GM23338 (cell line): Measurements from ENCODE around the gene TNS1. TPM values are rescaled to one million over a fixed set of nuclear protein-coding genes. Genes with fewer than 3 reads are reported as not detected.

ENCODE experiments used
- ATAC-seq: fragments of 200-7000 bp; cut with Tn5 transposase; 3 replicates; pipeline ENCODE4 v1.9.1; 2020
- DNase-seq: peaks from one replicate; pipeline ENCODE4 v3.0.0-alpha.2; 2015; ENCODE audit warnings: low spot score
- H2AFZ ChIP-seq: fragments of 200-600 bp; sonication (generic); 2 replicates; pipeline ENCODE4 v1.8.0; 2016; ENCODE audit warnings: antibody characterized with exemption, mild to moderate bottlenecking, moderate library complexity
- H3F3A ChIP-seq: fragments of 200-600 bp; sonication (generic); replicated peaks from 2 replicates; pipeline ENCODE4 v1.8.0; 2017; ENCODE audit warnings: antibody characterized with exemption, mixed run types, low read depth
- H3K27ac ChIP-seq: fragments of 200-600 bp; sonication (generic); 2 replicates; pipeline ENCODE4 v1.6.1; 2016; ENCODE audit warnings: low read depth
- H3K27me3 ChIP-seq: fragments of 200-600 bp; sonication (generic); 2 replicates; pipeline ENCODE4 v1.8.0; 2016; ENCODE audit warnings: mild to moderate bottlenecking, mixed run types, moderate library complexity; ENCODE audit not compliant: insufficient read depth
- H3K36me3 ChIP-seq: fragments of 200-600 bp; sonication (generic); 2 replicates; pipeline ENCODE4 v1.8.0; 2016; ENCODE audit warnings: mild to moderate bottlenecking; ENCODE audit not compliant: insufficient read depth
- H3K4me1 ChIP-seq: fragments of 200-600 bp; sonication (generic); 2 replicates; pipeline ENCODE4 v1.8.0; 2016; ENCODE audit warnings: mild to moderate bottlenecking, moderate library complexity; ENCODE audit not compliant: insufficient read depth
- H3K4me2 ChIP-seq: fragments of 200-600 bp; sonication (generic); 2 replicates; pipeline ENCODE4 v1.7.1; 2017; ENCODE audit warnings: mixed run types
- H3K4me3 ChIP-seq: fragments of 200-600 bp; sonication (generic); 2 replicates; pipeline ENCODE4 v1.6.1; 2016; ENCODE audit warnings: mixed run types
- H3K79me2 ChIP-seq: fragments of 200-600 bp; sonication (generic); replicated peaks from 2 replicates; pipeline ENCODE4 v1.8.0; 2017; ENCODE audit warnings: mild to moderate bottlenecking; ENCODE audit not compliant: insufficient read depth
- H3K9me2 ChIP-seq: fragments of 200-600 bp; sonication (generic); 2 replicates; pipeline ENCODE4 v1.8.0; 2017; ENCODE audit not compliant: insufficient read depth
- H4K20me1 ChIP-seq: fragments of 200-600 bp; sonication (generic); replicated peaks from 2 replicates; pipeline ENCODE4 v1.8.0; 2017; ENCODE audit warnings: mild to moderate bottlenecking; ENCODE audit not compliant: insufficient read depth
- H3K27ac Mint-ChIP-seq: 2 replicates; pipeline ENCODE4 v1.8.0; 2020; ENCODE audit warnings: inconsistent platforms, mild to moderate bottlenecking, moderate library complexity, mixed read lengths
- H3K27me3 Mint-ChIP-seq: 3 replicates; pipeline ENCODE4 v1.8.0; 2022; ENCODE audit warnings: low read depth, mild to moderate bottlenecking, moderate library complexity, mixed read lengths, inconsistent platforms; ENCODE audit not compliant: insufficient read depth, poor library complexity
- H3K36me3 Mint-ChIP-seq: 3 replicates; pipeline ENCODE4 v1.8.0; 2021; ENCODE audit warnings: low read depth, mild to moderate bottlenecking, inconsistent platforms, moderate library complexity, mixed read lengths
- H3K4me1 Mint-ChIP-seq: 3 replicates; pipeline ENCODE4 v1.8.0; 2020; ENCODE audit warnings: mild to moderate bottlenecking, inconsistent platforms, mixed read lengths
- H3K4me3 Mint-ChIP-seq: 3 replicates; pipeline ENCODE4 v1.8.0; 2021; ENCODE audit warnings: moderate library complexity, mild to moderate bottlenecking, inconsistent platforms, mixed read lengths
- H3K9me3 Mint-ChIP-seq: 3 replicates; pipeline ENCODE4 v1.8.0; 2020; ENCODE audit warnings: moderate library complexity, mild to moderate bottlenecking, inconsistent platforms, mixed read lengths
- CREB1 ChIP-seq: fragments of 250-450 bp; sonication (Bioruptor Pico); IDR thresholded peaks from 2 replicates; pipeline ENCODE4 v1.5.0; 2020; ENCODE audit warnings: low read depth, mild to moderate bottlenecking, moderate library complexity
- EZH2 ChIP-seq: fragments of 200-600 bp; sonication (generic); IDR thresholded peaks from one replicate; pipeline ENCODE4 v1.8.0; 2017; ENCODE audit warnings: antibody characterized with exemption, mild to moderate bottlenecking, low read depth; ENCODE audit not compliant: unreplicated experiment
- EZH2phosphoT487 ChIP-seq: fragments of 200-600 bp; sonication (generic); IDR thresholded peaks from one replicate; pipeline ENCODE4 v1.8.1; 2018; ENCODE audit warnings: antibody characterized with exemption; ENCODE audit not compliant: unreplicated experiment
- JUNB ChIP-seq: IDR thresholded peaks from one replicate; pipeline ENCODE4 v1.6.1; 2016; ENCODE audit warnings: antibody characterized with exemption; ENCODE audit not compliant: unreplicated experiment
- NANOG ChIP-seq: IDR thresholded peaks from 2 replicates; pipeline ENCODE4 v1.6.1; 2016; ENCODE audit warnings: antibody characterized with exemption, borderline replicate concordance
- POLR2AphosphoS5 ChIP-seq: IDR thresholded peaks from 2 replicates; pipeline ENCODE4 v1.6.1; 2016; ENCODE audit warnings: antibody characterized with exemption, low read depth
- STAT1 ChIP-seq: IDR thresholded peaks from one replicate; pipeline ENCODE4 v1.6.1; 2016; ENCODE audit warnings: antibody characterized with exemption; ENCODE audit not compliant: unreplicated experiment
- ZNF114 ChIP-seq: fragments of 250-450 bp; sonication (Bioruptor Pico); IDR thresholded peaks from 2 replicates; pipeline ENCODE4 v1.5.0; 2020; ENCODE audit warnings: mild to moderate bottlenecking, moderate library complexity
- ZNF331 ChIP-seq: fragments of 250-450 bp; sonication (Bioruptor Pico); IDR thresholded peaks from 2 replicates; pipeline ENCODE4 v1.5.0; 2020; ENCODE audit warnings: low read depth, mild to moderate bottlenecking, moderate library complexity
- polyA plus RNA-seq: library from polyadenylated mRNA; unstranded; fragments of >200 nt; fragmentation: Nextera tagmentation; extraction: Ambion mirVana; gene quantifications from 2 replicates; pipeline ENCODE4 v1.2.1, GENCODE V29; 2016
- total RNA-seq: library from RNA; depleted of rRNA; stranded (reverse); fragments of >200 nt; shearing (Covaris generic); gene quantifications from 2 replicates; pipeline ENCODE4 v1.2.3, GENCODE V29; 2014
- TF ChIP-seq, protein P1 (sequence below), 2 experiments: fragments of 200-600 bp in 1 of 2; sonication (generic) in 1 of 2; conservative IDR thresholded peaks; 2 replicates each; pipeline versions ENCODE4 v1.5.1 to v1.6.1; 2016 to 2017; ENCODE audit warnings: antibody characterized with exemption in 2 of 2, low read depth in 2 of 2, mild to moderate bottlenecking in 2 of 2, moderate library complexity in 1 of 2
- TF ChIP-seq, protein P2 (sequence below): fragments of 250-450 bp; sonication (Bioruptor Pico); IDR thresholded peaks from 2 replicates; pipeline ENCODE4 v1.5.0; 2020; ENCODE audit warnings: mild to moderate bottlenecking, moderate library complexity
- TF ChIP-seq, protein P3 (sequence below): IDR thresholded peaks from one replicate; pipeline ENCODE4 v1.6.1; 2018; ENCODE audit warnings: antibody characterized with exemption; ENCODE audit not compliant: unreplicated experiment
- TF ChIP-seq, protein P4 (sequence below): IDR thresholded peaks from 2 replicates; pipeline ENCODE4 v1.6.1; 2016; ENCODE audit warnings: antibody characterized with exemption

The TNS1 gene
- total and polyA plus RNA-seq, 2 experiments from 2014 or later: 2.0 to 7.4 TPM

DNA sequence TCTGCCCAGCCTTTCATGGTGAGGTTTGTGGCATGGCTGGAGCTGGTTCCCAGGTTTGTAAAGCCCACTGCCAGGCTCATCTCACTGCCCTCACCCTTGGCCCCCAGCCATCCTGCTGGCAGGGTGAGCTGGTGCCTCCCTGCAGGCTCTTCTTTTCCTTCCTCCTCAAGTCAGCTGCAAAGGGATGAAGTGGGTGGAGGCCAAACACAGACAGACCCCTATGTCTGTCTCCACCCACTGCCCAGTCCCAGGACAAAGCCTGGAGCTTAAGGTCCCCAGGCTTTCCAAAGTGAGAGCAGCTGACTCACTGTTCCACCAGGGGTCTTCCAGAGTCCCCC lies 92.0 kb downstream of the TNS1 start:
- H3K9me2 ChIP-seq: no peaks in the 10 kb centered on the region
- Mint-ChIP-seq H3K27me3 (peaks cover 25% of the 10 kb centered on the region), H3K36me3 (no peaks in the 10 kb centered on the region; the same call in 2 of the 3 replicates), H3K4me1 (peaks cover 45% of the 10 kb centered on the region), H3K27ac (no peak overlapping the region), H3K9me3 (no peaks in the 10 kb centered on the region), H3K4me3 (no peak overlapping the region)
- H3K79me2 ChIP-seq: no peaks in the 10 kb centered on the region
- no peak overlapping the region for H3K27ac ChIP-seq
- H3K36me3 ChIP-seq: no peaks in the 10 kb centered on the region
- peaks cover 18% of the 10 kb centered on the region for H3K4me1 ChIP-seq
- DNase-seq (no peak), ATAC-seq (no peak)
- no peaks in the 10 kb centered on the region for H3F3A ChIP-seq
- no peak overlapping the region for H3K4me3 ChIP-seq
- H3K27me3 ChIP-seq: no peaks in the 10 kb centered on the region
- H2AFZ ChIP-seq: no peak overlapping the region
- H4K20me1 ChIP-seq: no peaks in the 10 kb centered on the region
- no peak overlapping the region for H3K4me2 ChIP-seq
- no peak for TF ChIP-seq ZNF114 (CRISPR knock-in tag)
- TF ChIP-seq NANOG: no peak
- TF ChIP-seq, protein P1, sequence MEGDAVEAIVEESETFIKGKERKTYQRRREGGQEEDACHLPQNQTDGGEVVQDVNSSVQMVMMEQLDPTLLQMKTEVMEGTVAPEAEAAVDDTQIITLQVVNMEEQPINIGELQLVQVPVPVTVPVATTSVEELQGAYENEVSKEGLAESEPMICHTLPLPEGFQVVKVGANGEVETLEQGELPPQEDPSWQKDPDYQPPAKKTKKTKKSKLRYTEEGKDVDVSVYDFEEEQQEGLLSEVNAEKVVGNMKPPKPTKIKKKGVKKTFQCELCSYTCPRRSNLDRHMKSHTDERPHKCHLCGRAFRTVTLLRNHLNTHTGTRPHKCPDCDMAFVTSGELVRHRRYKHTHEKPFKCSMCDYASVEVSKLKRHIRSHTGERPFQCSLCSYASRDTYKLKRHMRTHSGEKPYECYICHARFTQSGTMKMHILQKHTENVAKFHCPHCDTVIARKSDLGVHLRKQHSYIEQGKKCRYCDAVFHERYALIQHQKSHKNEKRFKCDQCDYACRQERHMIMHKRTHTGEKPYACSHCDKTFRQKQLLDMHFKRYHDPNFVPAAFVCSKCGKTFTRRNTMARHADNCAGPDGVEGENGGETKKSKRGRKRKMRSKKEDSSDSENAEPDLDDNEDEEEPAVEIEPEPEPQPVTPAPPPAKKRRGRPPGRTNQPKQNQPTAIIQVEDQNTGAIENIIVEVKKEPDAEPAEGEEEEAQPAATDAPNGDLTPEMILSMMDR (conservative IDR thresholded peaks at IDR 0.05; ENCODE audit: low read depth in 2 of 2): no peak
- TF ChIP-seq CREB1 (CRISPR knock-in tag): no peak
- TF ChIP-seq, protein P2, sequence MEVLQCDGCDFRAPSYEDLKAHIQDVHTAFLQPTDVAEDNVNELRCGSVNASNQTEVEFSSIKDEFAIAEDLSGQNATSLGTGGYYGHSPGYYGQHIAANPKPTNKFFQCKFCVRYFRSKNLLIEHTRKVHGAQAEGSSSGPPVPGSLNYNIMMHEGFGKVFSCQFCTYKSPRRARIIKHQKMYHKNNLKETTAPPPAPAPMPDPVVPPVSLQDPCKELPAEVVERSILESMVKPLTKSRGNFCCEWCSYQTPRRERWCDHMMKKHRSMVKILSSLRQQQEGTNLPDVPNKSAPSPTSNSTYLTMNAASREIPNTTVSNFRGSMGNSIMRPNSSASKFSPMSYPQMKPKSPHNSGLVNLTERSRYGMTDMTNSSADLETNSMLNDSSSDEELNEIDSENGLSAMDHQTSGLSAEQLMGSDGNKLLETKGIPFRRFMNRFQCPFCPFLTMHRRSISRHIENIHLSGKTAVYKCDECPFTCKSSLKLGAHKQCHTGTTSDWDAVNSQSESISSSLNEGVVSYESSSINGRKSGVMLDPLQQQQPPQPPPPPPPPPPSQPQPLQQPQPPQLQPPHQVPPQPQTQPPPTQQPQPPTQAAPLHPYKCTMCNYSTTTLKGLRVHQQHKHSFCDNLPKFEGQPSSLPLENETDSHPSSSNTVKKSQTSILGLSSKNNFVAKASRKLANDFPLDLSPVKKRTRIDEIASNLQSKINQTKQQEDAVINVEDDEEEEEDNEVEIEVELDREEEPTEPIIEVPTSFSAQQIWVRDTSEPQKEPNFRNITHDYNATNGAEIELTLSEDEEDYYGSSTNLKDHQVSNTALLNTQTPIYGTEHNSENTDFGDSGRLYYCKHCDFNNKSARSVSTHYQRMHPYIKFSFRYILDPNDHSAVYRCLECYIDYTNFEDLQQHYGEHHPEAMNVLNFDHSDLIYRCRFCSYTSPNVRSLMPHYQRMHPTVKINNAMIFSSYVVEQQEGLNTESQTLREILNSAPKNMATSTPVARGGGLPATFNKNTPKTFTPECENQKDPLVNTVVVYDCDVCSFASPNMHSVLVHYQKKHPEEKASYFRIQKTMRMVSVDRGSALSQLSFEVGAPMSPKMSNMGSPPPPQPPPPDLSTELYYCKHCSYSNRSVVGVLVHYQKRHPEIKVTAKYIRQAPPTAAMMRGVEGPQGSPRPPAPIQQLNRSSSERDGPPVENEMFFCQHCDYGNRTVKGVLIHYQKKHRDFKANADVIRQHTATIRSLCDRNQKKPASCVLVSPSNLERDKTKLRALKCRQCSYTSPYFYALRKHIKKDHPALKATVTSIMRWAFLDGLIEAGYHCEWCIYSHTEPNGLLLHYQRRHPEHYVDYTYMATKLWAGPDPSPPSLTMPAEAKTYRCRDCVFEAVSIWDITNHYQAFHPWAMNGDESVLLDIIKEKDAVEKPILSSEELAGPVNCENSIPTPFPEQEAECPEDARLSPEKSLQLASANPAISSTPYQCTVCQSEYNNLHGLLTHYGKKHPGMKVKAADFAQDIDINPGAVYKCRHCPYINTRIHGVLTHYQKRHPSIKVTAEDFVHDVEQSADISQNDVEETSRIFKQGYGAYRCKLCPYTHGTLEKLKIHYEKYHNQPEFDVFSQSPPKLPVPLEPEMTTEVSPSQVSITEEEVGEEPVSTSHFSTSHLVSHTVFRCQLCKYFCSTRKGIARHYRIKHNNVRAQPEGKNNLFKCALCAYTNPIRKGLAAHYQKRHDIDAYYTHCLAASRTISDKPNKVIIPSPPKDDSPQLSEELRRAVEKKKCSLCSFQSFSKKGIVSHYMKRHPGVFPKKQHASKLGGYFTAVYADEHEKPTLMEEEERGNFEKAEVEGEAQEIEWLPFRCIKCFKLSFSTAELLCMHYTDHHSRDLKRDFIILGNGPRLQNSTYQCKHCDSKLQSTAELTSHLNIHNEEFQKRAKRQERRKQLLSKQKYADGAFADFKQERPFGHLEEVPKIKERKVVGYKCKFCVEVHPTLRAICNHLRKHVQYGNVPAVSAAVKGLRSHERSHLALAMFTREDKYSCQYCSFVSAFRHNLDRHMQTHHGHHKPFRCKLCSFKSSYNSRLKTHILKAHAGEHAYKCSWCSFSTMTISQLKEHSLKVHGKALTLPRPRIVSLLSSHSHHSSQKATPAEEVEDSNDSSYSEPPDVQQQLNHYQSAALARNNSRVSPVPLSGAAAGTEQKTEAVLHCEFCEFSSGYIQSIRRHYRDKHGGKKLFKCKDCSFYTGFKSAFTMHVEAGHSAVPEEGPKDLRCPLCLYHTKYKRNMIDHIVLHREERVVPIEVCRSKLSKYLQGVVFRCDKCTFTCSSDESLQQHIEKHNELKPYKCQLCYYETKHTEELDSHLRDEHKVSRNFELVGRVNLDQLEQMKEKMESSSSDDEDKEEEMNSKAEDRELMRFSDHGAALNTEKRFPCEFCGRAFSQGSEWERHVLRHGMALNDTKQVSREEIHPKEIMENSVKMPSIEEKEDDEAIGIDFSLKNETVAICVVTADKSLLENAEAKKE (CRISPR knock-in tag): no peak
- no peak for TF ChIP-seq JUNB
- TF ChIP-seq POLR2AphosphoS5: no peak
- TF ChIP-seq, protein P3, sequence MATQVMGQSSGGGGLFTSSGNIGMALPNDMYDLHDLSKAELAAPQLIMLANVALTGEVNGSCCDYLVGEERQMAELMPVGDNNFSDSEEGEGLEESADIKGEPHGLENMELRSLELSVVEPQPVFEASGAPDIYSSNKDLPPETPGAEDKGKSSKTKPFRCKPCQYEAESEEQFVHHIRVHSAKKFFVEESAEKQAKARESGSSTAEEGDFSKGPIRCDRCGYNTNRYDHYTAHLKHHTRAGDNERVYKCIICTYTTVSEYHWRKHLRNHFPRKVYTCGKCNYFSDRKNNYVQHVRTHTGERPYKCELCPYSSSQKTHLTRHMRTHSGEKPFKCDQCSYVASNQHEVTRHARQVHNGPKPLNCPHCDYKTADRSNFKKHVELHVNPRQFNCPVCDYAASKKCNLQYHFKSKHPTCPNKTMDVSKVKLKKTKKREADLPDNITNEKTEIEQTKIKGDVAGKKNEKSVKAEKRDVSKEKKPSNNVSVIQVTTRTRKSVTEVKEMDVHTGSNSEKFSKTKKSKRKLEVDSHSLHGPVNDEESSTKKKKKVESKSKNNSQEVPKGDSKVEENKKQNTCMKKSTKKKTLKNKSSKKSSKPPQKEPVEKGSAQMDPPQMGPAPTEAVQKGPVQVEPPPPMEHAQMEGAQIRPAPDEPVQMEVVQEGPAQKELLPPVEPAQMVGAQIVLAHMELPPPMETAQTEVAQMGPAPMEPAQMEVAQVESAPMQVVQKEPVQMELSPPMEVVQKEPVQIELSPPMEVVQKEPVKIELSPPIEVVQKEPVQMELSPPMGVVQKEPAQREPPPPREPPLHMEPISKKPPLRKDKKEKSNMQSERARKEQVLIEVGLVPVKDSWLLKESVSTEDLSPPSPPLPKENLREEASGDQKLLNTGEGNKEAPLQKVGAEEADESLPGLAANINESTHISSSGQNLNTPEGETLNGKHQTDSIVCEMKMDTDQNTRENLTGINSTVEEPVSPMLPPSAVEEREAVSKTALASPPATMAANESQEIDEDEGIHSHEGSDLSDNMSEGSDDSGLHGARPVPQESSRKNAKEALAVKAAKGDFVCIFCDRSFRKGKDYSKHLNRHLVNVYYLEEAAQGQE: no peak
- TF ChIP-seq, protein P4, sequence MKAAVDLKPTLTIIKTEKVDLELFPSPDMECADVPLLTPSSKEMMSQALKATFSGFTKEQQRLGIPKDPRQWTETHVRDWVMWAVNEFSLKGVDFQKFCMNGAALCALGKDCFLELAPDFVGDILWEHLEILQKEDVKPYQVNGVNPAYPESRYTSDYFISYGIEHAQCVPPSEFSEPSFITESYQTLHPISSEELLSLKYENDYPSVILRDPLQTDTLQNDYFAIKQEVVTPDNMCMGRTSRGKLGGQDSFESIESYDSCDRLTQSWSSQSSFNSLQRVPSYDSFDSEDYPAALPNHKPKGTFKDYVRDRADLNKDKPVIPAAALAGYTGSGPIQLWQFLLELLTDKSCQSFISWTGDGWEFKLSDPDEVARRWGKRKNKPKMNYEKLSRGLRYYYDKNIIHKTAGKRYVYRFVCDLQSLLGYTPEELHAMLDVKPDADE: no peak
- TF ChIP-seq EZH2: no peak
- TF ChIP-seq ZNF331: no peak
- no peak for TF ChIP-seq STAT1
- no peak for TF ChIP-seq EZH2phosphoT487
